Activated B cell treated with CpG ODN at 0.5 μM for 24 hours (primary cell): ENCODE results near the gene ZNF555. TPM values are rescaled to one million over a fixed set of nuclear protein-coding genes. Genes with fewer than 3 reads are reported as not detected.

Experiments
- ATAC-seq: fragments of 200-7000 bp; cut with Tn5 transposase; one replicate; pipeline ENCODE4 v1.10.0; 2021; ENCODE audit warnings: low read depth, mild to moderate bottlenecking, moderate library complexity
- CTCF ChIA-PET: fragments of 350-600 bp; sonication (Branson Sonifier 250); formaldehyde crosslinking; loops from one replicate; lab custom pipeline; 2021; ENCODE audit warnings: antibody characterized with exemption; lab: Charles Lee
- POLR2A ChIA-PET: fragments of 350-600 bp; sonication (Branson Sonifier 250); formaldehyde crosslinking; loops from one replicate; lab custom pipeline; 2021; ENCODE audit warnings: antibody characterized with exemption; lab: Charles Lee
- DNase-seq: peaks from one replicate; pipeline ENCODE4 v3.0.0; 2022
- H3K27ac Mint-ChIP-seq: one replicate; pipeline ENCODE4 v1.8.0; 2020; ENCODE audit warnings: mixed read lengths
- H3K27me3 Mint-ChIP-seq: one replicate; pipeline ENCODE4 v1.8.0; 2021; ENCODE audit warnings: mixed read lengths
- H3K36me3 Mint-ChIP-seq: one replicate; pipeline ENCODE4 v1.8.0; 2021; ENCODE audit warnings: low read depth, mixed read lengths
- H3K4me1 Mint-ChIP-seq: one replicate; pipeline ENCODE4 v1.8.0; 2021; ENCODE audit warnings: mixed read lengths
- H3K4me3 Mint-ChIP-seq: one replicate; pipeline ENCODE4 v1.8.0; 2020; ENCODE audit warnings: mild to moderate bottlenecking, mixed read lengths
- H3K9me3 Mint-ChIP-seq: one replicate; pipeline ENCODE4 v1.8.0; 2020; ENCODE audit warnings: mixed read lengths
- CTCF ChIP-seq: fragments of 200-600 bp; IDR thresholded peaks from one replicate; pipeline ENCODE4 v1.8.0; 2022; ENCODE audit warnings: antibody characterized with exemption, mild to moderate bottlenecking
- intact Hi-C: fragments of 100-400 bp; cut with micrococcal nuclease; formaldehyde crosslinking; loops from one replicate; pipeline ENCODE4 v1.15.1; 2024
- total RNA-seq: library from RNA; stranded (reverse); gene quantifications from 2 replicates; pipeline ENCODE4 v1.2.3, GENCODE V29; 2022

ZNF555 gene
- total RNA-seq, 1 donor from 2014 or later, result 8.4 TPM

DNA sequence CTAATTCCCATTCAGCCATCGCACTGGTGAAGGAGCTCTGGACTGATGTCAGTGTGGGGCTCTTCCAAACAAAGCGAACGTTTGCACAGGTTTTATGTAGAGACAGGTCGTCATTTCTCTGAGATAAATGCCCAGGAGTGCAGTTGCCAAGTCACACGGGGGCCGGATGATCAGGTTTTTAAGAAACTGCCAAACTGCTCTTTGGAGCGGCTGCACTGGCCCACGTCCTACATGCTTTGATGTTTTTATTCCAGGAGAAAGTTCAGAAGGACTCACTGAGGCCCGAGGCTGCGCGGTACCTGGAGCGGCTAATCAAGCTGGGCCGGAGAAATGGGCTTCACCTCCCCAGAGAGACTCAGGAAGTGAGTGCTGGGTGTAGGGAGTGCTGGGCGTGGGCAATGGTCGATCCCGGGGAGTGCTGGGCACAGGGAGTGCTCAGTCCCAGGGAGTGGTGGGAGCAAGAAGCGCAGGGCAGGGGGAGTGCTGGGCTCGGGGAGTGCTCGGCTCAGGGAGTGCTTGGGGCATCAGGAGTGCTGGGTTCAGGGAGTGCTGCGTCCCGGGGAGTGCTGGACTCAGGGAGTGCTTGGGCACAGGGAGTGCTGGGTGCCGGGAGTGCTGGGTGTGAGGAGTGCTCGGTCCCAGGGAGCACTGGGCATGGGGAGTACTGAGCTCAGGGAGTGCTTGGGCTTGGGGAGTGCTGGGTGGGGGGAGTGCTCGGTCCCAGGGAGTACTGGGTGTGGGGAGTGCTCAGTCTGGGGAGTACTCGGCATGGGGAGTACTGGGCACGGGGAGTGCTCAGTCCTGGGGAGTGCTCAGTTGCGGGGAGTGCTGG is 45.2 kb upstream of the ZNF555 start:
- ChIA-PET CTCF (no interaction called here), POLR2A (interaction anchor here (0.5 kb wide), 1 partner anchor 568 kb away, joined by 6 read pairs; no protein-coding TSS in a partner anchor)
- TF ChIP-seq CTCF, result no peak
- H3K27me3 Mint-ChIP-seq, result no peaks in the 10 kb centered on the region
- H3K27ac Mint-ChIP-seq, result no peak overlapping the region
- ATAC-seq, result no peak
- no peak overlapping the region for H3K4me3 Mint-ChIP-seq
- no peak for DNase-seq
- H3K36me3 Mint-ChIP-seq, result peaks cover 72% of the 10 kb centered on the region
- intact Hi-C loops, result no loop called here
- H3K9me3 Mint-ChIP-seq, result no peaks in the 10 kb centered on the region
- H3K4me1 Mint-ChIP-seq, result peaks cover 4% of the 10 kb centered on the region

DNA sequence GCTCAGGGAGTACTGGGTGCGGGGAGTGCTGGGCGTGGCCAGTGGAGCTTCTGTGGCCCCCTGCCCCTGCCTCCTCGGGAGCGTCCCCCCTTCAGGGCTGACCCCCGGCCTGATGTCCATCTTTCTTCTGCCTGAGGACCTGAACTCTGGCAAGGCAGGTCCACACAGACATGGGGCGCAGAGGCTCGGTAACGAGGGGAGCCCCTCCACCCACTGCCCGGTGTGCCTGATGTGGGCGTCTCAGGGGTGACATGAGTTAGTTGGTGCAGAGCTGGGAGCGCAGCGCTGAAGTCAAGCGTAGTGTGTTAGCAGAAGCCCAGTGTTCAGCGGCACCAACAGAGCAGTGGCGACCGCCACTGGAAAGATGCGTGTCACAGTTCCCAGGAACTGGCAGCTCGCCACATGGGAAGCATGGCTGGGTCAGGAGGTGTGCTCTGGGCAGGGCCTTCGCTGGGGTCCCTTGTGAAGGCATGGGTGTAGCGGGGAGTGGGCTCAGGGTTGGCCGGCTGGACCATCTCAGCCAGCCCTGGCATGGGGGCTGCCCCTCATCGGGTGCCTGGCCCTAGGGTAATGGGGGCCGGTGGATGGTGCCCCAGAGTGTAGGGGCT is 44.5 kb upstream of the ZNF555 start:
- intact Hi-C loops, result no loop called here
- Mint-ChIP-seq H3K27me3 (no peaks in the 10 kb centered on the region), H3K36me3 (peaks cover 72% of the 10 kb centered on the region), H3K27ac (no peak overlapping the region), H3K9me3 (no peaks in the 10 kb centered on the region), H3K4me1 (peaks cover 4% of the 10 kb centered on the region), H3K4me3 (no peak overlapping the region)
- TF ChIP-seq CTCF, result no peak
- ChIA-PET POLR2A (no interaction called here), CTCF (no interaction called here)
- DNase-seq (no peak), ATAC-seq (no peak)

DNA sequence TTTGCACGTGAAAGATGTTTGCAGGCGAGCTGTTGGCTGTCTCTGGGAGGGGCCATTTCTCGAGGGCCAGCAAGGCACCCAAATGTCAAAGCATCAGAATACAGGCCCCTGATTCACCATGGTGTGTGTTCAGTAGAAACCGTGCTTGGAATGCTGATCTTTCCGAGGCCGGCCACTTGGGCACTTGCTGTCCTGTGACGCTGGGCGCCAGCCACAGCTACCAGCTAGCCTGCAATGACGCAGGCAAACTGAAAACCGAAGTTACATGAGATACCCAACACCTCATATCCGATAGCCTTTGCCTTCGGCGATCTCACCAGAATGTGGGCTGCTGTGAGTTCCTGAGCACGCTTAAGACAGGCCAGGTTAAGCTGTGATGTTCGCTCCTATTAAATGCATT is 44.0 kb upstream of the ZNF555 start:
- H3K27me3 Mint-ChIP-seq, result no peaks in the 10 kb centered on the region
- no peaks in the 10 kb centered on the region for H3K9me3 Mint-ChIP-seq
- peaks cover 4% of the 10 kb centered on the region for H3K4me1 Mint-ChIP-seq
- TF ChIP-seq CTCF, result no peak
- peaks cover 70% of the 10 kb centered on the region for H3K36me3 Mint-ChIP-seq
- ATAC-seq (no peak), DNase-seq (no peak)
- POLR2A ChIA-PET, result no interaction called here
- no peak overlapping the region for H3K4me3 Mint-ChIP-seq
- CTCF ChIA-PET, result no interaction called here
- intact Hi-C loops, result no loop called here
- no peak overlapping the region for H3K27ac Mint-ChIP-seq

DNA sequence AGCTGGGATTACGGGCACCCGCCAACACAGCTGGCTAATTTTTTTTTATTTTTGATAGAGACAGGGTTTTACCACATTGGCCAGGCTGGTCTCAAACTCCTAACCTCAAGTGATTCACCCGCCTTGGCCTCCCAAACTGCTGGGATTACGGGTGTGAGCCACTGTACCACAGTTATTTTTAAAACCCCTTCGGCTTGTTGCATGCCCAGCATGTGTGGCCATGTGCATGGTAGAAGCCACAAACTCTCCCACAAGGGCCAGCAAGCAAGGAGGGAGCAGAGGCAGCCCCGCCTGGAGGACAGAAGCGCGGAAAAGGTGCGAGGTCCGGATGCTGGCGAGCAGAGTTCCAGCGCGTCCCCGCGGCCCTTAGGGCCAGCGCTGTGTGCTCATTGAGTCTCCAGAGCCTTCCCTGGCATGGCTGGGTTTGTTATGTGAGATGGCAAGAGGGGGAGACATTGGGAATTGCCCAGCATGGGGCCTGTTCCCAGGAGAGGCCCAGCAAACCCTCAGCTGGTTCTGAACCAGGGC is 43.1 kb upstream of the ZNF555 start:
- no peak for ATAC-seq
- DNase-seq, result no peak
- Mint-ChIP-seq H3K9me3 (no peaks in the 10 kb centered on the region), H3K4me3 (no peak overlapping the region), H3K4me1 (no peaks in the 10 kb centered on the region), H3K36me3 (peaks cover 73% of the 10 kb centered on the region), H3K27me3 (no peaks in the 10 kb centered on the region), H3K27ac (no peak overlapping the region)
- CTCF ChIA-PET, result no interaction called here
- POLR2A ChIA-PET, result no interaction called here
- TF ChIP-seq CTCF, result no peak
- intact Hi-C loops, result no loop called here

GRCh38 chr19:2798733-2799132 is 42.5 kb upstream of the ZNF555 start:
- intact Hi-C loops, result no loop called here
- POLR2A ChIA-PET, result no interaction called here
- no peak for TF ChIP-seq CTCF
- DNase-seq, result no peak
- no peak overlapping the region for H3K4me3 Mint-ChIP-seq
- peaks cover 74% of the 10 kb centered on the region for H3K36me3 Mint-ChIP-seq
- H3K4me1 Mint-ChIP-seq, result no peaks in the 10 kb centered on the region
- CTCF ChIA-PET, result no interaction called here
- H3K27ac Mint-ChIP-seq, result no peak overlapping the region
- ATAC-seq, result no peak
- H3K9me3 Mint-ChIP-seq, result no peaks in the 10 kb centered on the region
- H3K27me3 Mint-ChIP-seq, result no peaks in the 10 kb centered on the region
